SKM-1 (cell line): ENCODE results near the gene CD248.
A peak's percentile ranks its signal among the peaks of the same experiment; 100 is the strongest.
"Not testable (repeated sequence)": the region's sequence is repeated elsewhere in the genome, so short reads cannot be mapped to it uniquely, and the experiment has no call there.

Experiments used
- DNase-seq: peaks from one replicate; lab custom pipeline; 2025; ENCODE audit not compliant: unreplicated experiment; lab: John Stamatoyannopoulos, UW

The CD248 gene

DNA sequence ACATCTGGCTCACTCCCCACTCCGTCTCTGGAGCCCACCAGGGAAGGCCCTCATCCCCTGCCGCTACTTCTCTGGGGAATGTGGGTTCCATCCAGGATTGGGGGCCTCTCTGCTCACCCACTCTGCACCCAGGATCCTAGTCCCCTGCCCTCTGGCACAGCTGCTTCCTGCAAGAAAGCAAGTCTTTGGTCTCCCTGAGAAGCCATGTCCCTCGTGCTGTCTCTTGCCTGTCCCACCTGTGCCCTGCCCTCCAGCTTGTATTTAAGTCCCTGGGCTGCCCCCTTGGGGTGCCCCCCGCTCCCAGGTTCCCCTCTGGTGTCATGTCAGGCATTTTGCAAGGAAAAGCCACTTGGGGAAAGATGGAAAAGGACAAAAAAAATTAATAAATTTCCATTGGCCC is 39.8 kb downstream of the CD248 start:
- not testable (repeated sequence) for DNase-seq

DNA sequence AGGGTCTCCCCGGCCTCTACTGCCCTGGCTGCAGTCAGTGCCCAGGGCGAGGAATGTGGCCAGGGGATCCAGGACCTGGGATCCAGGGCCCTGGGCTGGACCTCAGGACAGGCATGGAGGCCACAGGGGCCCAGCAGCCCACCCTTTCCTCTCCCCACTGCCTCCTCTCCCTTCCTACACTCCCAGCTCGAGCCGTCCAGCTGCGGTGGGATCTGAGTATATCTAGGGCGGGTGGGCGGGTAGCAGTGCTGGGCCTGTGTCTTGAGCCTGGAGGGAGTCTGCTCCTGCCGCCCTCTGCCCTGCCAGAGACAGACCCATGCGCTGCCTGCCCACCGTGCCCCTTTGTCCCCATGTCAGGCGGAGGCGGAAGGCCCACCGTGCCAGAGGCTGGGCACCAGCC is 40.2 kb downstream of the CD248 start:
- not testable (repeated sequence) for DNase-seq

DNA sequence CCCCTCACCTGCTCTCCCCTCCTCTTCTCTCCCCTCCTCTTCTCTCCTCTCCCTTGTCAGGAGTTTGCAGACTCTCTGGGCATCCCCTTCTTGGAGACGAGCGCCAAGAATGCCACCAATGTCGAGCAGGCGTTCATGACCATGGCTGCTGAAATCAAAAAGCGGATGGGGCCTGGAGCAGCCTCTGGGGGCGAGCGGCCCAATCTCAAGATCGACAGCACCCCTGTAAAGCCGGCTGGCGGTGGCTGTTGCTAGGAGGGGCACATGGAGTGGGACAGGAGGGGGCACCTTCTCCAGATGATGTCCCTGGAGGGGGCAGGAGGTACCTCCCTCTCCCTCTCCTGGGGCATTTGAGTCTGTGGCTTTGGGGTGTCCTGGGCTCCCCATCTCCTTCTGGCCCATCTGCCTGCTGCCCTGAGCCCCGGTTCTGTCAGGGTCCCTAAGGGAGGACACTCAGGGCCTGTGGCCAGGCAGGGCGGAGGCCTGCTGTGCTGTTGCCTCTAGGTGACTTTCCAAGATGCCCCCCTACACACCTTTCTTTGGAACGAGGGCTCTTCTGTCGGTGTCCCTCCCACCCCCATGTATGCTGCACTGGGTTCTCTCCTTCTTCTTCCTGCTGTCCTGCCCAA is 40.7 kb downstream of the CD248 start:
- no peak for DNase-seq

DNA sequence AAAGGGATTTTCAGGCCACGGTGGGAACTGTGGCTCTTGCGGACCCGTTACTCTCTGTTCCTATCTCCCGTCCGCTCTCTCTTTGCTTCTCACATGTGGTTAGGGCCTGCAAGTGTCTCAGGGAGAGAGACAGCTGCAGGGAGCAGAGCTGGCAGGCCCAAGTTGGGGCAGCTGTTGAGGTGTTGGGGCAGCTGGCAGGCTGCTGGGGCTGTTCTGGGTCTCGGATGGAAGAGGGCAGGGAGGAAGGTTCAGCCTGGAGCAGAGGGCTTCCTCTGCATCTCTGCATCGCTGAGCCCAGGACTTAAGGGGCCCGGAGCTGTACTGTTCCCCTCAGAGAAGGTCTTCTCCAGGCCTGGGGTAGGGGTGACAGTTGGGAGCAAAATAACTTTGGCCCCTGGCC is 41.4 kb downstream of the CD248 start:
- no peak for DNase-seq

DNA sequence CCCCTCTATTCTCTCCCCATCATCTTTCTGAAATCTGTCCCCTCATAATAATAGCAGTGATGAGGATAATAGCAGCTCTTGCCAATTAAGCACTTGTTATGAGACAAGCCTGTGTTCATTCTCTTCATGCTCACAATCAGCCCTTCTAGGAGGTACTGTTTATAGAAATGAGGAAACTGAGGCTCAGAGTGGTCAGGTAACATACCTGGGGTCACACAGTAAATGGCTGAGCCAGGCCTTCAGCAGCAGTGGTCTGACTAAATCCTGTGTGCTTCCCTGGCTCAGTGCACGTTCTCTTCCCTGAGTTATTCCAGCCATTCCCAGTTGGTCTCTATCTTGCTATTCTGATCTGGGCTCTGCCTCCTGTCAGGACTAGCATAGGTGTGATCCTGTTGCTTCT is 42.6 kb downstream of the CD248 start:
- DNase-seq = no peak

DNA sequence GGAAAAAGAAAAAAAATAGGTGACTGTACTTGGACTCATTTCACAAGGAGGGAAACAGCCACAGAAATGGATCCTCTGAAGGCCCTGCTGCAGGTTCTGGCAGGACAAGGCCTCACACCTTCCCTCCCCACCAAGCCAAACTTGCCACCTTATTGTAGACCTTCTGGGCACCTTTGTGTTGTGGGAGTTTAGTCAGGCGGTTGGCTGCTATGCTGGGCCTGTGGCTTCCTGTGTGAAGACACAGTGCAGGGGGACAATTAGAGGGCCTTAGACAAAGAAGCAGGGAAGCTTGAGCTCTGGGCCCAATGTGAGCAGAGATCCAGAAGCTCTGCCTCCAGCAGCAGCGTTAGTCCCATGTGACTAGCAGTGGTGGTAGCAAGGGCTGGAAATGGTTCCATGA is 44.2 kb downstream of the CD248 start:
- DNase-seq = no peak

DNA sequence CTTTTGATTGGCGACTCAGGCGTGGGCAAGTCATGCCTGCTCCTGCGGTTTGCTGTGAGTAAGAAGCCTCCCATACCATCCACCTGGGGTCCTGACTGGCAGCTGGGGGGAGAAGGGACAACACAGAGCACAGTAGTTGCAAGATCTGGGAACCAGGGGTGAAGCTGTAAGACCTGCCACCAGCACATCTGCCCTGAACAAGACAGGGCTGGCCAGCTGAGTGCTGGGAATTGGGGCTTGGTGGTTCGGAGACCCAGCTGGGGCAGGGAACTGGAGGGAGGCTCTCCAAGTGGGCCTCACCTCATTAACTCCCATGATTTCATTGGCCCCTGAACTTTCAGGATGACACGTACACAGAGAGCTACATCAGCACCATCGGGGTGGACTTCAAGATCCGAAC is 45.0 kb downstream of the CD248 start:
- DNase-seq = no peak

DNA sequence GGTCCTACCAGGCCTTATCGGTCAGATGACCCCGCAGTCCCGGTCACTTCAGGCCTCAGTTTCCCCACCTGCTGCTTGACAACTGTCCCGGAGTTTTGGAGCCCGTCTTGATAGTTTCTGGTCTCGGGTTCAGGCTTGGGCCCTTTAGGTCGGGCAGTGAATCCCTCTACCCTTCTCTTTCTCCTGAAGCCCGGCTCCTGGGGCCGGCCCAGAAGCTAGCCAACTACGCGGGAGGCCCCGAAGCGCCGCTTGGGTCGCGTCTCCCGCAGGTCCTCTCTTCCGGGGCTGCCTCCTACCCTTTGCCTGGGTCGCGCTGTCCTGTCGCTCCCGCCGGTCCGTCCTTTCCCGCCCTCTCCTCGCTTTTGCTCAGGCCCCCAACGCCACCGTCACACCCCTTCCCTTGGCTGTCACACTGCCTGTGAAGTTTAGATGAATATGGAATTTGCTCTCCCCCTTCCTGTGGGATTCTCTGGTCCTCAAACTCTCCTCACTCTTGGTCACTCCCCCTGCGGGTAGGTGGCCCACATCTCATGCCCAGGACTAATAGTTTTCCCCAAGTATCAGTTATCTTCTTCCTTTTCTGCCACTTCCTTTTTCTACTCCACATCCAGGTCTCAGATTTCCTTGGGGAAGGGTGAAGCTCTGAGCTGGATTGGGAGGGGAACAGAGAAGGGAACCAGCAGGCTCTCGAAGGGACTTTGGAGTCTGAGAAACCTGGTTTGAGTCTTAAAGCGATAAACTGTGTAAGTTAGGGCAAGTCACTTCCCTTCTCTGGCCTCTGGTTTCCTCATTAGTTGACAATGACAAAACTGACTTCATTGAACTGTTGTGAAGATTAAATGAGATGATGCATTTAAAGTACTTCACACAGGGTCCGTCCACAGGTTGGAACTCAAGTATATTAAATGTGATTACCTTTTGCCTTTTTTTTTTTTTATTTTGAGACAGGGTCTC is 47.6 kb downstream of the CD248 start:
- peak; percentile 29 for DNase-seq

DNA sequence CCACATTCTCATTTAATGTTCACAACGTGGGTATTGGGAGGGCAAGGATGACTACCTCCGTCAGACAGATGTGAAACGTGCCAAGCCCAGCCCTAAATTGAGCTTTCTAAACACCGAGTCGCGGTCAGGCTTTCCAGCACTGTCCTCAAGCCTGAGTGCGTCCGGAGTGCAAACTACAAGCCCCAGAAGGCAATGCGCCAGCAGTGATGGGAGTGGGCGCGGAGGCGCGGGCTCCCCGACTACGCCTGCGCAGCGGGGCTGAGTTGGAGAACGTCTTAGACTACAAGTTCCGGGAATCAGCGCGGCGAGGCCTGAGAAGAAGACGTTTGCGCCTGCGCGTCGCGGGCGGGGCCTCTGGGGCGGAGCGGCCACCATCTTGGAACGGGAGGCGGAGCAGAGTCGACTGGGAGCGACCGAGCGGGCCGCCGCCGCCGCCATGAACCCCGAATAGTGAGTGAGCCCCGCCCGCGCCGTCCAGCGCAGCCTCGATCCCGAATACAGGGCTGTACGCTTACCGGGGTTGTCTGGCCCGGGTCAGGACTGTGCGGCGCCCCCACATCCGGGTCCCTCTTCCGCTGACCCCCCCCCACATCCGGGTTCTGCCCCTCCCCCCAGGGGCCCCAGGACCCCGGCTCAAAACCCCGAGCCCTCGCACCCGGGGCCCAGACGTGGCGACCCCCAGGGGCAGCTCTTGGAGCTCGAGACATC is 48.4 kb downstream of the CD248 start, which contains the start of gene RAB1B:
TSS of gene RAB1B (plus strand) at position 396 of the 708 bp plus-strand sequence. CDS start at position 437, 41 bp downstream.
- DNase-seq = peak; percentile 97

DNA sequence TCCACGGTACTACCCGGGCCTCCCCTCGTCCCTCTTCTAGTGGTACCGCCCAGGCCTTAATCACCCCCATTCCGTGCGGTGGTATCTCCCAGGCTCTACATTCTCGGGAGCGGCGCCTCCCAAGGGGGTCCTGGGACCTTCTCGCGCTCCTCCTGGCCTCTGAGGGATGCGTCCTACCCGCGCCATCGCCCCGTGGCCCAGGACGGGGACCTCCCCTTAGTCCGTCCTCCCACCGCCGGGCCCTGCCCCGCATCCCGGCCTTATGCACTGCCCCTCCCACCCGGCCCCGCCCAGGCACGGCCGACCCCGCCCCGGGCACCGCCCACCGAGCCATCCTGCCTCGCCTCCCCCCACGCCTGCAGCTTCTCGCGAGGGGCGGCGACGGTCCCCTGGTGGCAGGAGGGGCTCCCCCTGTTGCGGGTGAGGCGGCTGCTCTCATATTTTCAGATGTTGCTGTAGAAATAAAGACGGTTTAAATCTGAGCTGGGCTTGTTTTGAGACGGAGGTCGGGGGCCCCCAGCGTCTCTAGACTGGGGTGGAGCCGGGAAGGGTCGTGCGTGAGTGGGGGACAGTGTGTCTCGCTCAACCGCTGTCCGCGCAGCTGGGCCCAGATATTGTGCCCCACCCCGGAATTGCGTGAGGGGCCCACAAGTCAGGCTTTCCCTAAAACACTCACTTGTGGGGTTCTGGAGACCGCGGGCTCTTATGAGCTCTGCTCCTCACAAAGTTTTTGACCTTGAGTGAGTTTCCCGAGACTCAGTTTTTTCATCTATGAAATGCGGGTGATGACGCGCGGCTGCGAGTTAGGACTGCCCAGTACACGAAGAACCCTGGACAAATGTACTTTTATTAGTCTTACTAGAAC is 49.2 kb downstream of the CD248 start:
- DNase-seq = peak; percentile 43

DNA sequence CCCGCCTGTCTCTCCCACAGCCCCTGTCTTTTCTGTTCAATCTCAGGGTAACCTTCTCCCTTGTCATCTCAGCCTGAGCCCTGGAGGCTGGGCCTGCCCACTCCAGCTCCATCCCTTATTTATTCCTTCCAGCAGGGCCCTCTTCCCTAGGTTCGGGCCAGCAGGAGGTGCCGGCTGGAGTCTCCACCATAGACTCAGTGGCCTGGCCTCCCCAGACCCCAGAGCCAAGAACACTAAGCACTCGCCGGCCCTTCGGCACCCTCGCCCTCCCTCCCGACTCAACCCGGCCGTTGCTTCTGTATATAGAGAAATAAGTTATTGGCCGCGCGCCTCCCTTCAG is 49.8 kb downstream of the CD248 start:
- DNase-seq = no peak

DNA sequence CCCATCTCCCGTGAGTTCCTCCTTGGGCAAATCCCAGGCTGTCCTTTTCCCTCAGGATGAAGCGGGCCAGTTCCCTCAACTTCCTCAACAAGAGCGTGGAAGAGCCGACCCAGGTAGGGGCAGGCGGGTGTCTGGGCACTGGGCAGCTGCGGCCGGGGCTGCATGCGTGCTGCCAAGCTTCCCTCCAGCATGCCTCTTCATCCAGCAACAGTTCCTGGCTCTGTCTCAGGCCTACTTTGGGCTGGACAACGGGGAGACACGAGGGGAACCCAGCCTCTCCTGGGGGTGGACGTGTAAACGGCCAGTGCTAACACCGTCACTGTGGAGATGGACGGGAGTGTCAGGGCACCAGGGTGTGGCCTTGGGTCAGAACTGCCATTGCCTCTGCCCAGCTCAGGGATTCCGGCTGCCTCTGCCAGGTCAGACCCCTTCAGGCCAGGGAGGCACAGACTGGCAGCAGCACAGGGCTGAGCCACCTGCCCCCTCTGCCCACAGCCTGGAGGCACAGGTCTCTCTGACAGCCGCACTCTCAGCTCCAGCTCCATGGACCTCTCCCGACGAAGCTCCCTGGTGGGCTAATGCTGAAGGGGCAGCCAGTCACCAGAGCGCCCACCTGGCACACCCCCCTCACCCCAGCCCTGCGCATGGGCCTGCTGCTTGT is 50.3 kb downstream of the CD248 start:
- no peak for DNase-seq

DNA sequence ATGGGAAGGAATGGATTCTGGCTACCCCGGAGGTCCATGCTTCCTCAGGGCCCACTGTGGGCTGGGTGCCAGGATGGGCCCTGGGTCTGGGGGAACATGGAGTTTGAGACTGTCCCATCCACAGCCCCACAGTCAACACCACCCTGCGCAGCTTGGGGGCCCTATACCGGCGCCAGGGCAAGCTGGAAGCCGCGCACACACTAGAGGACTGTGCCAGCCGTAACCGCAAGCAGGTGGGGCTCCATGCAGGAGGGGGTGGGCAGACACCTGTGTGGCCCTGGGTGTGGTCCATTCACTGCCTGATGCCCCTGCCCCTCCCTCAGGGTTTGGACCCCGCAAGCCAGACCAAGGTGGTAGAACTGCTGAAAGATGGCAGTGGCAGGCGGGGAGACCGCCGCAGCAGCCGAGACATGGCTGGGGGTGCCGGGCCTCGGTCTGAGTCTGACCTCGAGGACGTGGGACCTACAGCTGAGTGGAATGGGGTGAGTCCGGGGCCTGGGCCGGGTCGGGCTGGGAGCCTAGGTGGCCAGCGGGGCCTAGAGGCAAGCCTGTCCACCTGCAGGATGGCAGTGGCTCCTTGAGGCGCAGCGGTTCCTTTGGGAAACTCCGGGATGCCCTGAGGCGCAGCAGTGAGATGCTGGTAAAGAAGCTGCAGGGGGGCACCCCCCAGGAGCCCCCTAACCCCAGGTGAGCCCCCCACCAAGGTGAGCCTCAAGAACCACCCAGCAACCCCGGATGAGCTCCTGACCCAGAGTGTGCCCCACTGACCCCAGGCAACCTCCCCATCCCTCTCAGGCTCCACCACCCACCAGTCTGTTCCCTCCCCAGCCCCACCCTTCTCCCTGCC is 51.1 kb downstream of the CD248 start:
- DNase-seq = no peak

DNA sequence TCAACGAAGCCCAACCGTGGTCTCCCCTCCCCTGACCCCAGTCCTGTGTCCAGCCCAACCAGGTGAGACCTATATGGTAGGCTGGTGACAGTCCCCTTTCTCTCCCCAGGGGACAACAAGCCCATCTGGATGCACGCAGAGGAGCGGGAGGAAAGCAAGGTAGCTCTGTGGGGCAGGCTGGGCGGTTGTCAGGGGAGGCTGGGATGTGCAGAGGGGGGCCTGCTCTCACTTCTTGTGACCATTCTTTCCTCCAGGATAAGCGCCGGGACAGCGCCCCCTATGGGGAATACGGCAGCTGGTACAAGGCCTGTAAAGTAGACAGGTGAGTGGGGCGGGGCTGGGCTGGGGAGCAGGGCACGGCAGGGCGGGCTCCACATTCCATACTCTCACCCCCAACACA is 51.9 kb downstream of the CD248 start:
- DNase-seq = no peak
